Measurements from ENCODE around the gene DCST1.

The DCST1 gene

GRCh38 chr1:155092641-155093040 lies 59.0 kb downstream of the DCST1 start:
- DNase-seq, result no peak

- peak; percentile 85 for DNase-seq
These were observed 60.4 kb downstream of the DCST1 start for GRCh38 chr1:155093911-155094621.

DNA sequence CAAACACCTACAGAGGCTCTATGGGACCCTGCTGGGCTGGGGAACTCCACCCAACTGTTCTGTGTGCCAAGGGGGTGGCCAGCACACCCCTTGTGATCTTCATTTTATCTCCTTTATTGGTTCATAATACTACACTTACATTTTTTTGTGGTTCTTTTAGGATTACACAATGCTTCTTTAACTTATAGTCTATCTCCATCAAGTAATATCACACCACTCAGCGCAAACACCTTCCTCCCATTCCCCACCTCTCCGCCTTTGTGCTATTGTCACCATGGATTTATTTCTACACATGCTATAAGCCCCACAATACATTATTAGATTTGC lies 61.0 kb downstream of the DCST1 start:
- no peak for DNase-seq

DNA sequence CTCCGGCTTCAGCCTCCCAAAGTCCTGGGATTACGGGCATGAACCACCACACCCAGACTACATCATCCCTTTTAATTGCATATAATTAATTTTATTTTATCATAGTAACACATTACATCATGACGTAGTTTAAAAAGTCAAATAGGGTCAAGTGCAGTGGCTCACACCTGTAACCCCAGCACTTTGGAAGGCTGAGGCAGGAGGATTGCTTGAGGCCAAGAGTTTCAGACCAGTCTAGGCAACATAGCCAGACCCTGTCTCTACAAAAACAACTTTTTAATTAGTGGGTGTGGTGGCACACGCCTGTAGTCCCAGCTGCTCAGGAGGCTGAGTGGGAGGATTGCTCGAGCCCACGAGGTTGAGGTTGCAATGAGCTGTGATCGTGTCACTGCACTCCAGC lies 65.7 kb downstream of the DCST1 start:
- DNase-seq, result no peak

Data from NCI-H526 treated with DMSO at 0.1 percent for 48 hours (cell line).